GM19023 (cell line): ENCODE measurements around the gene TTC7B.

ENCODE experiments used
- ATAC-seq: cut with Tn5 transposase; IDR thresholded peaks from one replicate; pipeline ENCODE4 v1.9.1; 2021; ENCODE audit warnings: mild to moderate bottlenecking, moderate library complexity; ENCODE audit not compliant: unreplicated experiment

The TTC7B gene

GRCh38 chr14:90743425-90743824, 72.8 kb downstream of the TTC7B start:
- ATAC-seq = no peak

GRCh38 chr14:90742729-90743128, 73.5 kb downstream of the TTC7B start:
- ATAC-seq = no peak

DNA sequence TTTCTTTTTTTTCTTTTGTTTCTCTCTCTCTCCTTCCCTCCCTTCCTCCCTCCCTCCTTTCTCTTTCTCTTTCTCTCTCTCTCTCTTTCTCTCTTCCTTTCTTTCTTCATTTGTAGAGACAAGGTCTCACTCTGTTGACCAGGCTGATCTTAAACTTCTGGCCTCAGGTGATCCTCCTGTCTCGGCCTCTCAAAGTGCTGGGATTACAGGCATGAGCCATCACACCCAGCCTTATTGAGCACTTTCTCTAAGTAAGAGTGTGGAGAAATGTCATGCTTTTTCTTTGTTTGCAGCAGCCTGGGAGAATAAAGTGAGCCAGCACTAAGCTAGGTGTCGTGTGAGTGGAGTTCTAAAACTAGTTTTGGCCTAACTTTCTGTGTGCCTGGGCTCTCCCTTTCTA, 74.0 kb downstream of the TTC7B start:
- no peak for ATAC-seq

DNA sequence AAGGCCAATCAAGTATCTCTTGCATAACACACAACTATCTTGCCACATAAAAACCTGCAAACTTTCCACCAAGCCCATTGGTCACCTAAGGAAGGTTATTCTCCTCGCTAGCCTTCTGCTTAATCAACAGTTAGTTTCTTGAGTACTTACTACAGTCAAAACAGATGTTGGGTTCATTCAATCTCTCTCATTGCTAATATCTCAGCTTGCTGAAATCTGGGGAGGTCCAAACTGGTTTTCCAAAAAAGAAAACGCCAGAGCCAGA, 74.6 kb downstream of the TTC7B start:
- no peak for ATAC-seq

GRCh38 chr14:90740946-90741681, 75.1 kb downstream of the TTC7B start:
- ATAC-seq = no peak

GRCh38 chr14:90740081-90740480, 76.1 kb downstream of the TTC7B start:
- no peak for ATAC-seq

DNA sequence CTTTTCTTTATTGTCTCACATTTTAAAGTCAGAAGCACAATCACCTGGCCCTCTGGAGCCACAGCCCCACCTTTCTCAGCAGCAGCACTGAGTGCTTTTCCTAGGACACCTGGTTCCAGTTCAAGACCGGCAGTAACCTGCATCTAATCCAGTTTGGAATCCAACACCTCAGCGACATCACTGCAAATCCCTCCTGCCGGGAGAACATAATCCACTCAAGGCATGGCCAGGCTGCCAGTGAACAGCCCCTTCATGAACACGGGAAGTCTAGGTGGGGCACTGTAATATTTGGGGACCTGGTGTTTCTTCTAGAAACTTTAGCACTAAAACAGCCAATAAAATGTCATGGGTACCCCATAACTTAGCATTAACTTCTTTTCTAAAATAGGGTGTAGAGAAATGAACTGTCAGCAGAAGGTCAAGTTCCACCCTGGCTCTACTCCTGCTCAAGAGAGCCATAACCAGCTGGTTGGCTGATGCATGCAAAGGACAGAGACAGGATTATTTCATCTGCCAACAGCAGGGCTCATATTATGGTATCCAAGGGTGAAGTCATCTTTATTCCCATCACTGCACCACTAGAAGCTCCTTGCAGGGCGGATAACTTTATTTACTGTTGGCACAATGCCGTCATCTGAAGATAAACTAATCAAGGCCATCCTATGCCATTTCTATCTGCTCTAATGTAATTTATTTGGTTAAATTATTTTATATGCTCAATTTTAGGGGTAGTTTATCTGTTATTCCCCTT, 76.7 kb downstream of the TTC7B start:
- no peak for ATAC-seq

- ATAC-seq = no peak
Measured at GRCh38 chr14:90733139-90733808, 83.0 kb downstream of the TTC7B start.

- ATAC-seq = no peak
Measured at GRCh38 chr14:90732718-90733117, 83.5 kb downstream of the TTC7B start.

DNA sequence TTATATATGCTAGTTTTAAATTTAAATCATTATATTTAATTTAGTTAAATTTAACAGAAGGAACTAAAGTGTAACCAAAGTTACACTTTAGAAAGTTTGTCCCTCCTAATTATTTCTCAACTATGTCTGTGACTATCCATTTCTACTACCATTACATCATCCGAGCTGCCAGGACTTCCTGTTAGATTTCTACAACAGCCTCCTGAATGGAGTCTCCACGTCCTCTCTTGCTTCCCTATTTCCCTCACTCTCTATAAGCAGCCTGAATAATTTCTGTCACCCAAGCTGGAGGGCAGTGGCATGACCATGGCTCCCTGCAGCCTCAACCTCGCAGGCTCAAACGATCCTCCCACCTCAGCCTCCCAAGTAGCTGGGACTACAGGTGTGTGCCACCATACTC, 84.1 kb downstream of the TTC7B start:
- no peak for ATAC-seq

DNA sequence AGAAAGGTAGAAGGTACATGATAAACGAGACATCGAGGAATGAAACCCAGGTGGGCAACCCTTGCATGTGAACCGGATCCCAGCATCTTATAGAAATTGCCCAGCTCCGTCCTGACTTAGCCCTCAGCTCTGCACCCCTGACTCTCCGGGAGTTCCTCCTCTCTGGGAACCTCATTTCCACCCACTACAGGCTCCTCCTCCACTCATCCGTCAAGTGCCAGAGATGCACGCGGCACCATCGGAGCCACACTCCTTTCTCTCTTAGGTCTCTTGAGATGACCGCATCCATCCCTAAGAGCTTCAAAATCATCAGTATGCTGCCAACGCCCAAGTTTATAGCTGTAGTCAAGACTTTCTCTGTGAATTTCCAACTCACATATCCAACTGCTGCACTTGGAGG, 84.7 kb downstream of the TTC7B start:
- ATAC-seq = no peak

- ATAC-seq = no peak
Measured at GRCh38 chr14:90730206-90730766, 85.9 kb downstream of the TTC7B start.

GRCh38 chr14:90728951-90729350, 87.3 kb downstream of the TTC7B start:
- no peak for ATAC-seq

GRCh38 chr14:90727082-90727481, 89.1 kb downstream of the TTC7B start:
- ATAC-seq = no peak

- no peak for ATAC-seq
Measured at GRCh38 chr14:90726656-90727055, 89.6 kb downstream of the TTC7B start.

GRCh38 chr14:90724866-90725265, 91.4 kb downstream of the TTC7B start:
- no peak for ATAC-seq

- ATAC-seq = no peak
Measured at GRCh38 chr14:90722590-90722989, 93.6 kb downstream of the TTC7B start.

- ATAC-seq = no peak
Measured at GRCh38 chr14:90721619-90722305, 94.5 kb downstream of the TTC7B start.

DNA sequence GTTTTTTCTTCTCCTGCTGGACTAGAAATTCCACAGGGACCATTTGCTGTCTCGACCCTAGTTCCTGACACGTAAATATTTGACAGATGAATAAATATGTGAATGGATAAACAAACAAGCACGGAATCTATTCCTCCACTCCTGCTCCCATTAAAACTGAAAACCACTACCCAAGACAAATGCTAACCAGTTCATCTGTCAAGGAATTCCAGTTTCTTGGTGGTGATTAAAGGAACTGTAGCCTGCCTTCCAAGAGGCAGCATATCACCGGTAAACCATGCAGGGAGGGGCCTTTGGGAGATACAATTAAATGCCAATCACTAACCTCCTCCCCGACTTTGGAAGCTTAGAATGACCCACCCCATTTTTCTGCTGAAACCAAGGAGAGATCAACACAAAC, 95.4 kb downstream of the TTC7B start:
- no peak for ATAC-seq

DNA sequence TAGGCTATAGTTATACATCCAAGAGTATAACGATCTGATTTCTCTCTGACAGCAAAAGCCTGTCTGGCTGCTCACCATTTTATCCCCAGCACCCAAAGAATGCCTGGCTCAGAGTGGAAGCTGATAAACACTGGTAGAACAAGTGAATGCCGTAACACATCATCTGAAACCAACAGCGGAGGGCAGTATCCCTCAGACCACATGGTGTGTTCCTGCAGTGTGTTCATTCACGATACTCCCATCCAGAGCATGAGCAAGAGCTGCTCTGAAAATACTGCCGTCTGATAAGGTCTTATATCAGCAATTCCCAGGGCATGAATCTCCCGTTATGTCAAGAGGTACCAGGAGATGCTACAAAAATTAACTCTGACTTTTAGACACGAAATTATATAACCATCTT, 95.9 kb downstream of the TTC7B start:
- no peak for ATAC-seq

- ATAC-seq = no peak
Measured at GRCh38 chr14:90717916-90718315, 98.3 kb downstream of the TTC7B start.
